Keratinocyte (primary cell): ENCODE measurements around the gene GARRE1. TPM values are rescaled to one million over a fixed set of nuclear protein-coding genes. Genes with fewer than 3 reads are reported as not detected.

Source experiments
- DNase-seq: peaks from one replicate; pipeline ENCODE4 v3.0.0-alpha.2; 2011; ENCODE audit warnings: low read depth, missing footprints, low spot score
- FAIRE-seq: peaks from 2 replicates; lab custom pipeline; 2011; peaks lifted over from hg19 to GRCh38; lab: Jason Lieb, UNC
- H2AFZ ChIP-seq: 2 replicates; pipeline ENCODE4 v1.6.0; 2012; ENCODE audit warnings: low read length, control low read depth, inconsistent platforms; ENCODE audit not compliant: control insufficient read depth
- H3K27ac ChIP-seq: 2 replicates; pipeline ENCODE4 v1.5.1; 2011; ENCODE audit warnings: low read length; ENCODE audit not compliant: control insufficient read depth, insufficient read depth
- H3K27me3 ChIP-seq: 3 replicates; pipeline ENCODE4 v1.6.0; 2011; ENCODE audit warnings: low read length; ENCODE audit not compliant: control insufficient read depth, insufficient read depth; ENCODE audit errors: extremely low read depth
- H3K36me3 ChIP-seq, 2 experiments: 2 replicates in 1 of 2; 3 replicates in 1 of 2; pipeline ENCODE4 v1.5.1; 2011; ENCODE audit warnings: low read length in 2 of 2, mild to moderate bottlenecking in 1 of 2; ENCODE audit not compliant: control insufficient read depth in 2 of 2, insufficient read depth in 2 of 2; ENCODE audit errors: extremely low read depth in 1 of 2
- H3K4me1 ChIP-seq: 3 replicates; pipeline ENCODE4 v1.5.1; 2011; ENCODE audit warnings: low read length; ENCODE audit not compliant: control insufficient read depth, insufficient read depth; ENCODE audit errors: extremely low read depth
- H3K4me2 ChIP-seq: 3 replicates; pipeline ENCODE4 v1.6.0; 2011; ENCODE audit warnings: low read depth, low read length; ENCODE audit not compliant: control insufficient read depth, insufficient read depth; ENCODE audit errors: extremely low read depth
- H3K4me3 ChIP-seq, 3 experiments: fragments of 200-600 bp in 1 of 3; sonication (generic) in 1 of 3; 2 replicates in 2 of 3; 3 replicates in 1 of 3; pipeline ENCODE4 v1.5.1; 2011 to 2016; ENCODE audit warnings: low read length in 3 of 3, mild to moderate bottlenecking in 3 of 3, control low read depth in 2 of 3, inconsistent platforms in 1 of 3, low read depth in 1 of 3, mixed read lengths in 1 of 3, mixed run types in 1 of 3, moderate library complexity in 1 of 3; ENCODE audit not compliant: control insufficient read depth in 2 of 3, insufficient read depth in 2 of 3; ENCODE audit errors: extremely low read depth in 1 of 3
- H3K79me2 ChIP-seq: 2 replicates; pipeline ENCODE4 v1.6.0; 2012; ENCODE audit warnings: low read length; ENCODE audit not compliant: control insufficient read depth, insufficient read depth
- H3K9ac ChIP-seq: 3 replicates; pipeline ENCODE4 v1.6.0; 2011; ENCODE audit warnings: low read length; ENCODE audit not compliant: control insufficient read depth, insufficient read depth; ENCODE audit errors: extremely low read depth
- H3K9me1 ChIP-seq: 3 replicates; pipeline ENCODE4 v1.6.0; 2011; ENCODE audit warnings: low read length; ENCODE audit not compliant: control insufficient read depth, insufficient read depth; ENCODE audit errors: extremely low read depth
- H3K9me3 ChIP-seq: 2 replicates; pipeline ENCODE4 v1.5.1; 2012; ENCODE audit warnings: low read depth, low read length; ENCODE audit not compliant: control insufficient read depth
- H4K20me1 ChIP-seq: 3 replicates; pipeline ENCODE4 v1.6.0; 2011; ENCODE audit warnings: low read length; ENCODE audit not compliant: control insufficient read depth, insufficient read depth; ENCODE audit errors: extremely low read depth
- EZH2 ChIP-seq: IDR thresholded peaks from one replicate; pipeline ENCODE4 v1.6.1; 2012; ENCODE audit warnings: inconsistent platforms, mild to moderate bottlenecking, low read length, moderate library complexity
- dilution Hi-C: fragments of 300-500 bp; cut with MboI; formaldehyde crosslinking; loops from one replicate; pipeline ENCODE4 v1.7.0; 2020; ENCODE audit warnings: low sequenced_read_pairs; ENCODE audit not compliant: extremely low pct_ligation_motif_present
- polyA plus RNA-seq, 5 experiments: library from polyadenylated mRNA; depleted of rRNA in 3 of 5; stranded (reverse) in 3 of 5; stranded (forward) in 1 of 5; unstranded in 1 of 5; fragments of >200 nt; gene quantifications; 1 replicate in 1 of 5; 2 replicates in 3 of 5; 3 replicates in 1 of 5; pipeline versions ENCODE4 v1.2.1 to v1.2.3, GENCODE V29; 2011 to 2012; ENCODE audit warnings: missing spikeins in 2 of 5, low read depth in 1 of 5, low replicate concordance in 1 of 5
- TF ChIP-seq, protein P1 (sequence below), 3 experiments: IDR thresholded peaks in 1 of 3; conservative IDR thresholded peaks in 1 of 3; optimal IDR thresholded peaks in 1 of 3; 2 replicates in 2 of 3; 3 replicates in 1 of 3; pipeline versions ENCODE3 to v1.5.1; 2011; ENCODE audit warnings: low read length in 3 of 3, mild to moderate bottlenecking in 3 of 3, moderate library complexity in 2 of 3, control low read depth in 1 of 3, inconsistent platforms in 1 of 3; ENCODE audit not compliant: insufficient read depth in 2 of 3; ENCODE audit errors: extremely low read depth in 1 of 3

The GARRE1 gene
- polyA plus RNA-seq, 1 donor (not counting 4 experiments of a cell fraction or from before 2014, with no cell fraction given): 5.7 TPM

DNA sequence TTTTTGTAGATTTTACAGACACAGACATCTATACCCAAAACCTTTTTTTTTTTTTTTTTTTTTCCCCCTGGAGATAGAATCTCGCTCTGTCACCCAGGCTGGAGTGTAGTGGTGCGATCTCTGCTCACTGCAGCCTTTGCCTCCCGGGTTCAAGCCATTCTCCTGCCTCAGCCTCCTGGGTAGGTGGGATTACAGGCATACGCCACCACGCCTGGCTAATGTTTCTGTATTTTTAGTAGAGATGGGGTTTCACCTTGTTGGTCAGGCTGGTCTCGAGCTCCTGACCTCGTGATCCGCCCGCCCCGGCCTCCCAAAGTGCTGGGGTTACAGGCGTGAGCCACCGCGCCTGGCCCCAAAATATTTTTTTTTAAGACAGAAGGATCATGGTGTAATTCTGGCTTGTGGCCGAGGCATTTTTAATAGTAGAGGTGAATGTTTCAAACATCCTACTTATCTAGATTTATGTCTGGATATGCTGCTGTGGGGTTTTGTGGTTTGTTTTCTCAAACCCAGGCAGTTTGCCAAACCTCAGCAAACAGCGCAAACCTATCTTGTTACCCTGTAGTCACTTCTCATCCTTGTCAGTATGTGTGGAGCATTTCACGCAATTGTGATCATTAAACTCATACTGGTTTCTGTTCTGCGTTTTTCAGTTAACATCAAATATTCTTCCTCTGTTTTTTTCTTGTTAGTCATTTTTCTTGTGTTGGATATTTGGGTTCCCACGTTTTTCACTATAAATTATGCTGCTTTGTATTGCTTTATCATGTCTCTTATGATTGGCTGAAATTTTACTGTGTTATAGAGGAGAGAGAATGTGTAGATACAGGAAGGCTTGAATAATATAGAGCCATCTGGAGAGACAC, 36.2 kb upstream of the GARRE1 start:
- TF ChIP-seq, protein P1, sequence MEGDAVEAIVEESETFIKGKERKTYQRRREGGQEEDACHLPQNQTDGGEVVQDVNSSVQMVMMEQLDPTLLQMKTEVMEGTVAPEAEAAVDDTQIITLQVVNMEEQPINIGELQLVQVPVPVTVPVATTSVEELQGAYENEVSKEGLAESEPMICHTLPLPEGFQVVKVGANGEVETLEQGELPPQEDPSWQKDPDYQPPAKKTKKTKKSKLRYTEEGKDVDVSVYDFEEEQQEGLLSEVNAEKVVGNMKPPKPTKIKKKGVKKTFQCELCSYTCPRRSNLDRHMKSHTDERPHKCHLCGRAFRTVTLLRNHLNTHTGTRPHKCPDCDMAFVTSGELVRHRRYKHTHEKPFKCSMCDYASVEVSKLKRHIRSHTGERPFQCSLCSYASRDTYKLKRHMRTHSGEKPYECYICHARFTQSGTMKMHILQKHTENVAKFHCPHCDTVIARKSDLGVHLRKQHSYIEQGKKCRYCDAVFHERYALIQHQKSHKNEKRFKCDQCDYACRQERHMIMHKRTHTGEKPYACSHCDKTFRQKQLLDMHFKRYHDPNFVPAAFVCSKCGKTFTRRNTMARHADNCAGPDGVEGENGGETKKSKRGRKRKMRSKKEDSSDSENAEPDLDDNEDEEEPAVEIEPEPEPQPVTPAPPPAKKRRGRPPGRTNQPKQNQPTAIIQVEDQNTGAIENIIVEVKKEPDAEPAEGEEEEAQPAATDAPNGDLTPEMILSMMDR (optimal IDR thresholded peaks at IDR 0.05 in 1 of 3, IDR thresholded peaks at IDR 0.05 in 1 of 3, conservative IDR thresholded peaks at IDR 0.05 in 1 of 3; ENCODE audit: extremely low read depth in 1 of 3, insufficient read depth in 2 of 3, low read length in 3 of 3): no peak
- TF ChIP-seq EZH2: no peak
- Histone ChIP-seq H3K27ac (no peak overlapping the region), H3K4me2 (no peak overlapping the region), H2AFZ (no peak overlapping the region), H3K4me1 (no peaks in the 10 kb centered on the region), H3K9ac (no peak overlapping the region), H3K9me3 (no peaks in the 10 kb centered on the region), H3K27me3 (no peaks in the 10 kb centered on the region), H3K9me1 (no peaks in the 10 kb centered on the region), H4K20me1 (peaks cover 3% of the 10 kb centered on the region), H3K36me3 (peaks cover 10 to 27% of the 10 kb centered on the region in 2 experiments), H3K4me3 (no peak overlapping the region), H3K79me2 (peaks cover 2% of the 10 kb centered on the region)
- DNase-seq (no peak), FAIRE-seq (no peak)
- dilution Hi-C loops: no loop called here

DNA sequence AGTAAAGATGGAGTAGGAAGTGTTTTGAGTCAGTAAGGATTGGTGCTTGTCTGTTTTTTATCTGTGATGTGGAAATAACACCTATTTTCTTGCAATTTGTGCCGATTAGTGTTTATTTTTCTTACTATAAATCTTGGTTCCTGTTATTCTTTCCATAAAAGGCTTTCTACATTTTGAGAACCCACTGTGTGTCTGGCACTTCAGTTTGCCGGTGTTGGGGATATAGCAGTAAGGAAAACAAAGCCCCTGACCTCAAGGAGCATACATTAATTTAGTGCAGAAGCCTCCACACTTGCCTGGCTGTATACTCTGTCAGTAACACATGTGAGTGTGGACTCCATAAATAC, 35.6 kb upstream of the GARRE1 start:
- dilution Hi-C loops: no loop called here
- peaks cover 13 to 33% of the 10 kb centered on the region in 2 experiments for H3K36me3 ChIP-seq
- no peak for TF ChIP-seq EZH2
- TF ChIP-seq, protein P1 (optimal IDR thresholded peaks at IDR 0.05 in 1 of 3, IDR thresholded peaks at IDR 0.05 in 1 of 3, conservative IDR thresholded peaks at IDR 0.05 in 1 of 3; ENCODE audit: extremely low read depth in 1 of 3, insufficient read depth in 2 of 3, low read length in 3 of 3): no peak

More for the DNA sequence above, 35.6 kb upstream of the GARRE1 start:
- no peak overlapping the region for H3K27ac ChIP-seq
- no peak overlapping the region for H3K4me2 ChIP-seq
- no peaks in the 10 kb centered on the region for H3K4me1 ChIP-seq
- H3K9me3 ChIP-seq: no peaks in the 10 kb centered on the region
- no peaks in the 10 kb centered on the region for H3K9me1 ChIP-seq
- peaks cover 5% of the 10 kb centered on the region for H3K79me2 ChIP-seq
- no peak overlapping the region for H3K4me3 ChIP-seq
- no peak for DNase-seq
- no peaks in the 10 kb centered on the region for H3K27me3 ChIP-seq
- peaks cover 3% of the 10 kb centered on the region for H4K20me1 ChIP-seq
- FAIRE-seq: no peak
- H3K9ac ChIP-seq: no peak overlapping the region
- no peak overlapping the region for H2AFZ ChIP-seq
